ENCODE data around the gene NLGN4Y. TPM values are rescaled to one million over a fixed set of nuclear protein-coding genes. Genes with fewer than 3 reads are reported as not detected.

Gene NLGN4Y
- polyA plus RNA-seq, 1 of the 3 experiments (the other 2 are of a cell fraction), result not detected

DNA sequence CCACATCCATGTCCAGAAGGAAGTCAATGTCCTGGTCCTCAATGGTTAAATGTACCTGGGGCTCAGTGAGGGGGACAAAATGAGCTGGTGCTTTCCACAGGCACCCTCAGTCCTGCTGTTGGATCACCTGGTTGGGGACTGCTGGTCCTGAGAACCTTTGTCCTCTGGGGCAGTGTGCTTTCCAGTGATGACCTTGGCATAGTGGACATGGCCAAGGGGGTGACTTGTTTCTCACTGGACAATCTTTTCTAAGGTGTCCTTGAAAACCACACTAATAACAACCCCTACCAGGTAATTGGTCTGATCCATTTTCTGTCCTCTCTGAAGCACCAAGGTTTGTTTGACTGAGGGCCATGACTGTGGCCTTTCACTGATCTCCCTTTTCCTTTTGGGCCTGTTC is 294.1 kb downstream of the NLGN4Y start:
- H2AFZ ChIP-seq (ENCODE audit: low read depth), result no peak overlapping the region
- H3K36me3 ChIP-seq (replicated peaks in 1 of 2; ENCODE audit: control insufficient read depth in 1 of 2, insufficient read depth in 2 of 2, low read length in 1 of 2), result no peaks in the 10 kb centered on the region
- H3K4me3 ChIP-seq (ENCODE audit: low read depth in 2 of 2, low read length in 1 of 2), result no peak overlapping the region
- no peaks in the 10 kb centered on the region for H3K79me2 ChIP-seq (ENCODE audit: insufficient read depth)
- TF ChIP-seq TCF12 (IDR thresholded peaks at IDR 0.05) (no peak), EZH2phosphoT487 (IDR thresholded peaks at IDR 0.05; ENCODE audit: borderline replicate concordance, low read depth) (no peak), RAD21 (IDR thresholded peaks at IDR 0.05; ENCODE audit: low read length) (no peak), FOXJ3 (CRISPR knock-in tag; IDR thresholded peaks at IDR 0.05) (no peak), TAF1 (IDR thresholded peaks at IDR 0.05; ENCODE audit: borderline replicate concordance, low read depth, low read length) (no peak), YY1 (IDR thresholded peaks at IDR 0.05; ENCODE audit: low read depth) (no peak), SIN3A (IDR thresholded peaks at IDR 0.05; ENCODE audit: borderline replicate concordance, low read depth, low read length) (no peak)
- TF ChIP-seq, protein P1, sequence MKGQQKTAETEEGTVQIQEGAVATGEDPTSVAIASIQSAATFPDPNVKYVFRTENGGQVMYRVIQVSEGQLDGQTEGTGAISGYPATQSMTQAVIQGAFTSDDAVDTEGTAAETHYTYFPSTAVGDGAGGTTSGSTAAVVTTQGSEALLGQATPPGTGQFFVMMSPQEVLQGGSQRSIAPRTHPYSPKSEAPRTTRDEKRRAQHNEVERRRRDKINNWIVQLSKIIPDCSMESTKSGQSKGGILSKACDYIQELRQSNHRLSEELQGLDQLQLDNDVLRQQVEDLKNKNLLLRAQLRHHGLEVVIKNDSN (IDR thresholded peaks at IDR 0.05; ENCODE audit: borderline replicate concordance, low read depth), result no peak
- TF ChIP-seq, protein P2, sequence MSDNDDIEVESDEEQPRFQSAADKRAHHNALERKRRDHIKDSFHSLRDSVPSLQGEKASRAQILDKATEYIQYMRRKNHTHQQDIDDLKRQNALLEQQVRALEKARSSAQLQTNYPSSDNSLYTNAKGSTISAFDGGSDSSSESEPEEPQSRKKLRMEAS (IDR thresholded peaks at IDR 0.05; ENCODE audit: low read depth), result no peak
- no peaks in the 10 kb centered on the region for H3K9me3 ChIP-seq
- H3K27ac ChIP-seq (ENCODE audit: low read depth in 2 of 2, low read length in 1 of 2), result no peak overlapping the region
- no peaks in the 10 kb centered on the region for H3K27me3 ChIP-seq (ENCODE audit: insufficient read depth)
- H3K4me1 ChIP-seq (ENCODE audit: control insufficient read depth in 1 of 2, insufficient read depth in 2 of 2, low read depth in 1 of 2, low read length in 1 of 2), result no peaks in the 10 kb centered on the region
- H3K4me2 ChIP-seq, result no peak overlapping the region
- ChIA-PET CTCF (no interaction called here), POLR2A (no interaction called here)
- no peaks in the 10 kb centered on the region for H3F3A ChIP-seq (replicated peaks; ENCODE audit: insufficient read depth)
- H3K9ac ChIP-seq, result no peak overlapping the region
- no peak for DNase-seq
- H4K20me1 ChIP-seq (ENCODE audit: insufficient read depth), result no peaks in the 10 kb centered on the region
- no peaks in the 10 kb centered on the region for H3K9me2 ChIP-seq

DNA sequence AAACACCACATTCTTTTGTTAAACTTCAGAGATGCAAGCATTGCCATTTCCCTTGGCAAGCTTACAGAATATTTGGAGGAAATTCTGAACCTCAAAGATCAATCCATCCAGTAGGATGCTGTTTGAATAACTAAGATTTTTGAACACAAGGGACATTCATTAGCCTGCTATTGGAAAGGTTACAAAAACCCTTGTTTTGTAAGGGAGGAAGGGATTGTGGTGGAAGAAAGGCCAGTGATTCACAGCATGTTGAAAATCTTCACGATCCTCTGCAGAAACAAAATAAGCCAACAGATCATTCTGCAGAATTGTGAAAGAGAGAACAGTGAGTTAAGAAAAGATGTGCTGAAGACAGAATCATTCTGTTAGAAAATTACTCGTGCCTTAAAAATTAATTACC is 297.9 kb downstream of the NLGN4Y start:
- DNase-seq, result no peak
- no peaks in the 10 kb centered on the region for H3K9me2 ChIP-seq
- H3K4me2 ChIP-seq, result no peak overlapping the region
- H4K20me1 ChIP-seq (ENCODE audit: insufficient read depth), result no peaks in the 10 kb centered on the region
- H2AFZ ChIP-seq (ENCODE audit: low read depth), result no peak overlapping the region
- H3K4me1 ChIP-seq (ENCODE audit: control insufficient read depth in 1 of 2, insufficient read depth in 2 of 2, low read depth in 1 of 2, low read length in 1 of 2), result no peaks in the 10 kb centered on the region
- no peaks in the 10 kb centered on the region for H3K79me2 ChIP-seq (ENCODE audit: insufficient read depth)
- ChIA-PET POLR2A (no interaction called here), CTCF (no interaction called here)
- no peak overlapping the region for H3K9ac ChIP-seq
- WGBS (ENCODE audit: low lambda C conversion rate), result no CpG with 5 or more reads among the region's 2 CpGs
- no peaks in the 10 kb centered on the region for H3K36me3 ChIP-seq (replicated peaks in 1 of 2; ENCODE audit: control insufficient read depth in 1 of 2, insufficient read depth in 2 of 2, low read length in 1 of 2)
- no peak overlapping the region for H3K4me3 ChIP-seq (ENCODE audit: low read depth in 2 of 2, low read length in 1 of 2)
- no peak overlapping the region for H3K27ac ChIP-seq (ENCODE audit: low read depth in 2 of 2, low read length in 1 of 2)
- H3K9me3 ChIP-seq, result no peaks in the 10 kb centered on the region
- H3F3A ChIP-seq (replicated peaks; ENCODE audit: insufficient read depth), result no peaks in the 10 kb centered on the region
- H3K27me3 ChIP-seq (ENCODE audit: insufficient read depth), result no peaks in the 10 kb centered on the region
- TF ChIP-seq EZH2phosphoT487 (IDR thresholded peaks at IDR 0.05; ENCODE audit: borderline replicate concordance, low read depth) (no peak), SMC3 (IDR thresholded peaks at IDR 0.05; ENCODE audit: low read depth, low read length) (no peak), TCF12 (IDR thresholded peaks at IDR 0.05) (no peak), GABPA (IDR thresholded peaks at IDR 0.05; ENCODE audit: low read depth) (no peak), POLR2AphosphoS5 (IDR thresholded peaks at IDR 0.05; ENCODE audit: low read depth, low read length) (no peak), MEF2A (IDR thresholded peaks at IDR 0.05; ENCODE audit: borderline replicate concordance, low read depth) (no peak), JUND (IDR thresholded peaks at IDR 0.05) (no peak), GATA2 (CRISPR knock-in tag; IDR thresholded peaks at IDR 0.05) (no peak), RFX5 (IDR thresholded peaks at IDR 0.05; ENCODE audit: low read length) (no peak), RXRA (IDR thresholded peaks at IDR 0.05; ENCODE audit: borderline replicate concordance, low read depth) (no peak)
- TF ChIP-seq, protein P1 (IDR thresholded peaks at IDR 0.05; ENCODE audit: borderline replicate concordance, low read depth), result no peak
- TF ChIP-seq, protein P3, sequence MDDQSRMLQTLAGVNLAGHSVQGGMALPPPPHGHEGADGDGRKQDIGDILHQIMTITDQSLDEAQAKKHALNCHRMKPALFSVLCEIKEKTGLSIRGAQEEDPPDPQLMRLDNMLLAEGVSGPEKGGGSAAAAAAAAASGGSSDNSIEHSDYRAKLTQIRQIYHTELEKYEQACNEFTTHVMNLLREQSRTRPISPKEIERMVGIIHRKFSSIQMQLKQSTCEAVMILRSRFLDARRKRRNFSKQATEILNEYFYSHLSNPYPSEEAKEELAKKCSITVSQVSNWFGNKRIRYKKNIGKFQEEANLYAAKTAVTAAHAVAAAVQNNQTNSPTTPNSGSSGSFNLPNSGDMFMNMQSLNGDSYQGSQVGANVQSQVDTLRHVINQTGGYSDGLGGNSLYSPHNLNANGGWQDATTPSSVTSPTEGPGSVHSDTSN (IDR thresholded peaks at IDR 0.05), result no peak
- TF ChIP-seq, protein P4, sequence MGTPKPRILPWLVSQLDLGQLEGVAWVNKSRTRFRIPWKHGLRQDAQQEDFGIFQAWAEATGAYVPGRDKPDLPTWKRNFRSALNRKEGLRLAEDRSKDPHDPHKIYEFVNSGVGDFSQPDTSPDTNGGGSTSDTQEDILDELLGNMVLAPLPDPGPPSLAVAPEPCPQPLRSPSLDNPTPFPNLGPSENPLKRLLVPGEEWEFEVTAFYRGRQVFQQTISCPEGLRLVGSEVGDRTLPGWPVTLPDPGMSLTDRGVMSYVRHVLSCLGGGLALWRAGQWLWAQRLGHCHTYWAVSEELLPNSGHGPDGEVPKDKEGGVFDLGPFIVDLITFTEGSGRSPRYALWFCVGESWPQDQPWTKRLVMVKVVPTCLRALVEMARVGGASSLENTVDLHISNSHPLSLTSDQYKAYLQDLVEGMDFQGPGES (IDR thresholded peaks at IDR 0.05; ENCODE audit: low read depth, low read length), result no peak
- TF ChIP-seq, protein P5, sequence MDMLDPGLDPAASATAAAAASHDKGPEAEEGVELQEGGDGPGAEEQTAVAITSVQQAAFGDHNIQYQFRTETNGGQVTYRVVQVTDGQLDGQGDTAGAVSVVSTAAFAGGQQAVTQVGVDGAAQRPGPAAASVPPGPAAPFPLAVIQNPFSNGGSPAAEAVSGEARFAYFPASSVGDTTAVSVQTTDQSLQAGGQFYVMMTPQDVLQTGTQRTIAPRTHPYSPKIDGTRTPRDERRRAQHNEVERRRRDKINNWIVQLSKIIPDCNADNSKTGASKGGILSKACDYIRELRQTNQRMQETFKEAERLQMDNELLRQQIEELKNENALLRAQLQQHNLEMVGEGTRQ (IDR thresholded peaks at IDR 0.05; ENCODE audit: borderline replicate concordance, low read depth, low read length), result no peak
- TF ChIP-seq, protein P6, sequence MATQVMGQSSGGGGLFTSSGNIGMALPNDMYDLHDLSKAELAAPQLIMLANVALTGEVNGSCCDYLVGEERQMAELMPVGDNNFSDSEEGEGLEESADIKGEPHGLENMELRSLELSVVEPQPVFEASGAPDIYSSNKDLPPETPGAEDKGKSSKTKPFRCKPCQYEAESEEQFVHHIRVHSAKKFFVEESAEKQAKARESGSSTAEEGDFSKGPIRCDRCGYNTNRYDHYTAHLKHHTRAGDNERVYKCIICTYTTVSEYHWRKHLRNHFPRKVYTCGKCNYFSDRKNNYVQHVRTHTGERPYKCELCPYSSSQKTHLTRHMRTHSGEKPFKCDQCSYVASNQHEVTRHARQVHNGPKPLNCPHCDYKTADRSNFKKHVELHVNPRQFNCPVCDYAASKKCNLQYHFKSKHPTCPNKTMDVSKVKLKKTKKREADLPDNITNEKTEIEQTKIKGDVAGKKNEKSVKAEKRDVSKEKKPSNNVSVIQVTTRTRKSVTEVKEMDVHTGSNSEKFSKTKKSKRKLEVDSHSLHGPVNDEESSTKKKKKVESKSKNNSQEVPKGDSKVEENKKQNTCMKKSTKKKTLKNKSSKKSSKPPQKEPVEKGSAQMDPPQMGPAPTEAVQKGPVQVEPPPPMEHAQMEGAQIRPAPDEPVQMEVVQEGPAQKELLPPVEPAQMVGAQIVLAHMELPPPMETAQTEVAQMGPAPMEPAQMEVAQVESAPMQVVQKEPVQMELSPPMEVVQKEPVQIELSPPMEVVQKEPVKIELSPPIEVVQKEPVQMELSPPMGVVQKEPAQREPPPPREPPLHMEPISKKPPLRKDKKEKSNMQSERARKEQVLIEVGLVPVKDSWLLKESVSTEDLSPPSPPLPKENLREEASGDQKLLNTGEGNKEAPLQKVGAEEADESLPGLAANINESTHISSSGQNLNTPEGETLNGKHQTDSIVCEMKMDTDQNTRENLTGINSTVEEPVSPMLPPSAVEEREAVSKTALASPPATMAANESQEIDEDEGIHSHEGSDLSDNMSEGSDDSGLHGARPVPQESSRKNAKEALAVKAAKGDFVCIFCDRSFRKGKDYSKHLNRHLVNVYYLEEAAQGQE (IDR thresholded peaks at IDR 0.05; ENCODE audit: low read depth, low read length), result no peak
